HepG2 (cell line): Measurements from ENCODE around the gene INTS7. TPM values are rescaled to one million over a fixed set of nuclear protein-coding genes. Genes with fewer than 3 reads are reported as not detected.

Source experiments
- ATAC-seq: fragments of 200-7000 bp; cut with Tn5 transposase; 3 replicates; pipeline ENCODE4 v1.9.1; 2020; ENCODE audit warnings: mild to moderate bottlenecking, moderate library complexity
- BruUV-seq: library from RNA; stranded (reverse); fragments of 400-500 nt; replicated peaks from 2 replicates; lab custom pipeline; 2021; lab: Mats Ljungman, UMichigan
- CTCF ChIA-PET: fragments of 300-600 bp; formaldehyde crosslinking; extraction: SDS; loops from one replicate; lab custom pipeline; 2021; ENCODE audit warnings: low total read pairs, inconsistent platforms, low intra/inter-chr PET ratio; lab: Yijun Ruan, JAX
- POLR2A ChIA-PET: fragments of 350-600 bp; sonication (Branson Sonifier 250); formaldehyde crosslinking; loops from one replicate; lab custom pipeline; 2020; ENCODE audit warnings: antibody characterized with exemption, inconsistent platforms; lab: Yijun Ruan, JAX
- DNase-seq: peaks from one replicate; pipeline ENCODE4 v3.0.0-alpha.2; 2015; ENCODE audit warnings: low spot score
- FAIRE-seq: peaks from 3 replicates; lab custom pipeline; 2011; peaks lifted over from hg19 to GRCh38; lab: Jason Lieb, UNC
- H2AFZ ChIP-seq: one replicate; pipeline ENCODE4 v1.6.1; 2011; ENCODE audit warnings: low read length, inconsistent platforms
- H3K27ac ChIP-seq: fragments of 300-600 bp; 3 replicates; pipeline ENCODE4 v1.8.0; 2011; ENCODE audit warnings: mixed run types, mild to moderate bottlenecking, mixed read lengths, low read length, inconsistent platforms; ENCODE audit not compliant: insufficient read depth; ENCODE audit errors: extremely low read length
- H3K27me3 ChIP-seq, 2 experiments: fragments of 200-600 bp in 1 of 2; 2 replicates in 1 of 2; 3 replicates in 1 of 2; pipeline versions ENCODE4 v1.6.0 to v1.8.0; 2011; ENCODE audit warnings: low read length in 2 of 2, mild to moderate bottlenecking in 2 of 2, moderate library complexity in 2 of 2, inconsistent platforms in 1 of 2; ENCODE audit not compliant: insufficient read depth in 2 of 2, control insufficient read depth in 1 of 2
- H3K36me3 ChIP-seq, 2 experiments: fragments of 200-600 bp in 1 of 2; replicated peaks in 1 of 2; 2 replicates in 1 of 2; 3 replicates in 1 of 2; pipeline versions ENCODE4 v1.5.1 to v1.8.0; 2011; ENCODE audit warnings: low read length in 2 of 2, inconsistent platforms in 1 of 2; ENCODE audit not compliant: insufficient read depth in 2 of 2, control insufficient read depth in 1 of 2
- H3K4me1 ChIP-seq: 2 replicates; pipeline ENCODE4 v1.5.1; 2012; ENCODE audit warnings: low read length, inconsistent platforms; ENCODE audit not compliant: insufficient read depth
- H3K4me2 ChIP-seq: 2 replicates; pipeline ENCODE4 v1.6.0; 2011; ENCODE audit warnings: low read depth, low read length, inconsistent platforms
- H3K4me3 ChIP-seq, 3 experiments: fragments of 200-600 bp in 1 of 3; sonication (generic), shearing (Covaris generic) in 1 of 3; replicated peaks in 1 of 3; 2 replicates each; pipeline ENCODE4 v1.5.1; 2011 to 2016; ENCODE audit warnings: low read length in 3 of 3, inconsistent platforms in 2 of 3, low read depth in 2 of 3, mild to moderate bottlenecking in 2 of 3, control low read depth in 1 of 3, mixed read lengths in 1 of 3; ENCODE audit not compliant: insufficient read depth in 1 of 3
- H3K79me2 ChIP-seq: one replicate; pipeline ENCODE4 v1.6.1; 2011; ENCODE audit warnings: low read length, inconsistent platforms; ENCODE audit not compliant: insufficient read depth
- H3K9ac ChIP-seq: 2 replicates; pipeline ENCODE4 v1.6.0; 2011; ENCODE audit warnings: mild to moderate bottlenecking, low read depth, low read length, inconsistent platforms; ENCODE audit not compliant: insufficient read depth
- H3K9me3 ChIP-seq: 2 replicates; pipeline ENCODE4 v1.5.1; 2012; ENCODE audit warnings: mild to moderate bottlenecking, low read length
- H4K20me1 ChIP-seq: 2 replicates; pipeline ENCODE4 v1.6.0; 2011; ENCODE audit warnings: inconsistent platforms, mild to moderate bottlenecking, low read length, moderate library complexity; ENCODE audit not compliant: insufficient read depth
- ATF1 ChIP-seq: IDR thresholded peaks from 2 replicates; pipeline ENCODE4 v1.6.1; 2016; ENCODE audit warnings: mild to moderate bottlenecking, control low read depth
- CBX1 ChIP-seq: IDR thresholded peaks from one replicate; pipeline ENCODE4 v1.6.1; 2016; ENCODE audit warnings: antibody characterized with exemption, low read depth
- NCOA2 ChIP-seq: sonication (generic); formaldehyde crosslinking; IDR thresholded peaks from 2 replicates; pipeline ENCODE4 v1.8.0; 2022; ENCODE audit warnings: inconsistent platforms
- TEF ChIP-seq: sonication (generic); formaldehyde crosslinking; IDR thresholded peaks from 2 replicates; pipeline ENCODE4 v1.5.0; 2020; ENCODE audit warnings: missing genetic modification reagents
- ZNF3 ChIP-seq: IDR thresholded peaks from 2 replicates; pipeline ENCODE4 v1.7.0; 2017; ENCODE audit warnings: inconsistent platforms
- ZNF329 ChIP-seq: sonication (generic); formaldehyde crosslinking; IDR thresholded peaks from 2 replicates; pipeline ENCODE4 v1.9.0; 2021; ENCODE audit warnings: low read depth, mild to moderate bottlenecking, missing genetic modification reagents
- ZNF646 ChIP-seq: sonication (generic); formaldehyde crosslinking; IDR thresholded peaks from 2 replicates; pipeline ENCODE4 v1.9.0; 2021; ENCODE audit warnings: mild to moderate bottlenecking, missing genetic modification reagents
- ZNF770 ChIP-seq: sonication (generic); formaldehyde crosslinking; IDR thresholded peaks from 2 replicates; pipeline ENCODE4 v1.5.0; 2020; ENCODE audit warnings: mild to moderate bottlenecking, missing genetic modification reagents
- ZNF775 ChIP-seq: sonication (generic); formaldehyde crosslinking; IDR thresholded peaks from 2 replicates; pipeline ENCODE4 v1.4.0; 2020; ENCODE audit warnings: missing genetic modification reagents, mild to moderate bottlenecking, moderate library complexity, borderline replicate concordance
- whole genome bisulfite sequencing: methylation state at CpG from one replicate; pipeline ENCODE4 v1.1.6; 2017; ENCODE audit warnings: low lambda C conversion rate; 5-methylcytosine and 5-hydroxymethylcytosine counted together
- in situ Hi-C: cut with HindIII; loops from 2 replicates; pipeline ENCODE4 v1.10.0; 2017; ENCODE audit warnings: low pct_unique_long_range_greater_than_20kb; ENCODE audit not compliant: extremely low pct_ligation_motif_present
- intact Hi-C: fragments of 100-400 bp; cut with micrococcal nuclease; formaldehyde crosslinking; loops from one replicate; pipeline ENCODE4 v1.10.0; 2022; ENCODE audit not compliant: unreplicated experiment
- polyA plus RNA-seq, 8 experiments: library from polyadenylated mRNA; depleted of rRNA in 3 of 8; stranded (reverse) in 7 of 8; unstranded in 1 of 8; fragments of >200 nt; fragmentation: Illumina TruSeq in 4 of 8; extraction: Trizol in 4 of 8; gene quantifications; 2 replicates each; pipeline versions ENCODE4 v1.2.1 to v1.2.3, GENCODE V29; 2011 to 2016; ENCODE audit warnings: low read depth in 4 of 8, missing spikeins in 1 of 8, mixed read lengths in 1 of 8; ENCODE audit not compliant: insufficient read depth in 1 of 8
- total RNA-seq, 5 experiments: library from RNA; depleted of rRNA; stranded (reverse); fragments of >200 nt; fragmentation: Illumina TruSeq; extraction: Trizol; gene quantifications; 2 replicates each; pipeline ENCODE4 v1.2.3, GENCODE V29; 2016; ENCODE audit warnings: low read depth in 1 of 5

INTS7 gene
- total and polyA plus RNA-seq, 2 of the 13 experiments (the other 11 are each of a cell fraction or from before 2014, with no cell fraction given): 18.3 to 22.4 TPM

- TF ChIP-seq ZNF770 (CRISPR knock-in tag) (no peak), ZNF3 (CRISPR knock-in tag) (no peak)
- TF ChIP-seq, all 625 proteins: peak for 0
These were observed 107.0 kb downstream of the INTS7 start (continued) for GRCh38 chr1:211928290-211928801.

GRCh38 chr1:211925016-211925415 is 110.3 kb downstream of the INTS7 start:
- no peak overlapping the region for H3K4me3 ChIP-seq
- H3K9ac ChIP-seq: no peak overlapping the region
- no peaks in the 10 kb centered on the region for H3K36me3 ChIP-seq
- no peak for TF ChIP-seq ZNF775 (CRISPR knock-in tag)
- no peak for TF ChIP-seq ZNF646
- no peak for TF ChIP-seq NCOA2
- TF ChIP-seq TEF (CRISPR knock-in tag): no peak
- TF ChIP-seq ZNF329 (CRISPR knock-in tag): no peak
- TF ChIP-seq ATF1 (CRISPR knock-in tag): no peak
- no peak for TF ChIP-seq CBX1
- TF ChIP-seq, all 625 proteins: peak for 0
- 31% methylated on average over 7 of the region's 7 CpGs for WGBS
- FAIRE-seq (no peak), ATAC-seq (no peak), DNase-seq (no peak)
- H3K27ac ChIP-seq: no peak overlapping the region
- in situ Hi-C loops: no loop called here
- ChIA-PET POLR2A (interaction anchor here (0.6 kb wide), 1 partner anchor 119 kb away, joined by 3 read pairs; no protein-coding TSS in a partner anchor), CTCF (no interaction called here)
- no peak overlapping the region for H2AFZ ChIP-seq
- peaks cover 56% of the 10 kb centered on the region for H3K4me1 ChIP-seq
- H3K79me2 ChIP-seq: no peaks in the 10 kb centered on the region
- no peaks in the 10 kb centered on the region for H3K9me3 ChIP-seq
- H3K27me3 ChIP-seq: no peaks in the 10 kb centered on the region
- intact Hi-C loops: loop anchor here (5.0 kb wide), 2 partner anchors 38 to 243 kb away; no protein-coding TSS in a partner anchor
- no peak overlapping the region for H3K4me2 ChIP-seq
- no peaks in the 10 kb centered on the region for H4K20me1 ChIP-seq
- BruUV-seq: no TSS peak
